Loucy (cell line): ENCODE results near the gene BRICD5.

Source experiments
- CTCF ChIP-seq: fragments of 200-600 bp; sonication (generic); conservative IDR thresholded peaks from 2 replicates; pipeline ENCODE4 v1.5.1; 2014; ENCODE audit warnings: mild to moderate bottlenecking, antibody characterized with exemption, low read length
- EZH2phosphoT487 ChIP-seq: fragments of 200-600 bp; IDR thresholded peaks from 2 replicates; pipeline ENCODE4 v1.6.1; 2018; ENCODE audit warnings: antibody characterized with exemption, mild to moderate bottlenecking, moderate library complexity, borderline replicate concordance

GRCh38 chr16:2173916-2174315 is 36.7 kb downstream of the BRICD5 start:
- TF ChIP-seq CTCF, result no peak
- TF ChIP-seq EZH2phosphoT487, result no peak
